Inferior parietal cortex (tissue), 1 donor: ENCODE data around the gene DMRT3.

Source experiments
- DNase-seq: peaks from one replicate; pipeline ENCODE4 v3.0.0-alpha.2; 2016; ENCODE audit errors: extremely low spot score

The DMRT3 gene

GRCh38 chr9:1002678-1003077 is 26.2 kb downstream of the DMRT3 start:
- no peak for DNase-seq

DNA sequence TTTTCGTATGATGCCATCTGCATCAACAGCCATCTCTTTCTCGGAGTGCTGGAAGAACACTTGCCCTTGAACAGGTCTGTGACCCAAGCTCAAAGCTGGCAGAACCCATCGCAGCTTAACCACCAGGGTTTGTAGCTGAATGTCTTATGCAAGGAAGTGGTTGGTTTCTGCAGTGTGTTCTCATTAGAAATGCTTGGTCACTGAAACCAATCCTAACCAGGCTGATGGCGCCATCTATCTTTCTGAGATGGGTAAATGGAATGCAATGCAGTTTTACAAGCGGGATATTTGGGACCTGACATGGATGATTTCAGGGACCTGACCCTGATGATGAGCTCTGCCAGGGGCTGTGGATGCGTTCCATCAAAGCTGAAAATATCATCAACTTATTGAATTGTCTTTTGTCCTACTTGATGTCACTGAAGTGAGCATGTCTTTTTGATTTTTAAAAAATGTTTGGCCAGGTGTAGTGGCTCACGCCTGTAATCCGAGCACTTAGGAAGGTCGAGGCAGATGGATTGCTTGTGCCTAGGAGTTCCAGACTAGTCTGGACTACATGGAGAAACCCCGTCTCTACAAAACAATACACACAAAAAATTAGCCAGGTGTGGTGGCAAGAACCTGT is 28.7 kb downstream of the DMRT3 start:
- DNase-seq, result peak; percentile 72

GRCh38 chr9:1007312-1007711 is 30.9 kb downstream of the DMRT3 start:
- DNase-seq, result no peak

DNA sequence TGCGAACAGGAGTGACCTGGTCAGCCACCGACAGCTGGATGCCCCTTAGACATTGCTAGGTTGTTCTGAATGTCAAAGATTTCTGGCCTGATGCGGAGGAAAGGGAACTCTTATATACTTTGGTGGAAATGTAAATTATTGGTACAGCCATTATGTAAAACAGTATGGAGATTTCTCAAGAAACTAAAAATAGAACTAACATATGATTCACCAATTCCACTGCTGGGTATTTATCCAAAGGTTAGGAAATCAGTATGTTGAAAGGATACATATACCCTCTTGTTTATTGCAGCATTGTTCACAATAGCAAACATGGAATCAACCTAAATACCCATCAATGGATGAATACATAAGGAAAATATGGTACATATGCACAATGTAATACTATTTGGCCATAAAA is 31.8 kb downstream of the DMRT3 start:
- DNase-seq, result no peak

GRCh38 chr9:1009101-1009707 is 32.7 kb downstream of the DMRT3 start:
- DNase-seq, result peak; percentile 96

DNA sequence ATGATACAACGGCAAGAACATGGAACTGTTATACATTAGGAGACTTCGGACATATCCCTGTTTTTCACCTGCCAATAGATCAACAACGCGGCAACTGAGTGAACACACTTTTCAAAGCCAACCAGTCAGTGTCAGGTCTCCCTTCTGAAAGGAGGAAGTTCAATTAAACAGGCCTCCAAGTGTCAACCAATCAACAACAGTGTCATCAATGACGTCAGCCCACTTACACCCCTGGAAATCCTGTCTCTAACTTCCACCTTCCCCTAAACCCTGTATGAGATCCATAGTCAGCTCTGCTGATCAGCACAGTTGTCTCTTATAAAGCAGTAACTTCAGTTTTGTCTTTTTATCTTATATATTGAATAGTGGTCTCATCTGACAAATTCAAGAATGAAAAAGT is 36.6 kb downstream of the DMRT3 start:
- DNase-seq, result no peak

DNA sequence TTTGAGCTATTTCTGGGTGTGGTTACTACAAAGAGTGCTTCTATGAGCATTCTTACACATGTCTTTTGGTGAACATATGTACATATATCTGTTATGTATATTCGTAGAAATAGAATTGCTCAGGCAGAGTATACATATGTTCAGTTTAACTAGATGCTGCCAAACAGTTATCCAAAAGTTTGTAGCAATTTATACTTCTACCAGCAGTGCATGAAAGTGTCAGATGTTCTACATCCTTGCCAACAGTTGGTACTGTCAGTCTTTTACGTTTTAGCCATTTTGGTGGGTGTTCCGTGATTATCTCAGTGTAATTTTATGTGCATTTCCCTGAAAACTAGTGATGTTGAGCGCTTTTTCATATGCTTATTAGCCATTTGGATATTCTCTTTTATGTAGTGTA is 37.8 kb downstream of the DMRT3 start:
- no peak for DNase-seq

- DNase-seq, result no peak
Measured at GRCh38 chr9:1014640-1015039, 38.2 kb downstream of the DMRT3 start.

DNA sequence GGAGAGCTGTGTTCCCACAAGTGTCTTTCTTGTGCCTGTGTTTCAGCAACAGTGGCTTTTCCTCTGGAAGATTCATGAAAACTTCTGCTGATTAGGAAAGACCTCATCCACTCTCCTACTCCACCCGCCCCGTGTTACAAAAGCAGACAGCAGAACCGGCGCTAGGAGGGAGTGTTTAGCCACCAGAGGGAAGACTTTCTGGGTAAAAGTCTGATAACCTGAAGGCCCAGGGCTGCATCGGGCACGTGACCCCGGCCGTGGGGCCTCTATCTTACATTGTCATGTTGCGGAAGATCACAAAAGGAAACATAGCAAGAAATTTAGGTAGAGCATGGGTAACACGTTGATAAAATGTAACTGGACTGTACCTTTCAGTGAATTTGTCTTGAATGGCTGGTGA is 41.7 kb downstream of the DMRT3 start:
- DNase-seq, result no peak

DNA sequence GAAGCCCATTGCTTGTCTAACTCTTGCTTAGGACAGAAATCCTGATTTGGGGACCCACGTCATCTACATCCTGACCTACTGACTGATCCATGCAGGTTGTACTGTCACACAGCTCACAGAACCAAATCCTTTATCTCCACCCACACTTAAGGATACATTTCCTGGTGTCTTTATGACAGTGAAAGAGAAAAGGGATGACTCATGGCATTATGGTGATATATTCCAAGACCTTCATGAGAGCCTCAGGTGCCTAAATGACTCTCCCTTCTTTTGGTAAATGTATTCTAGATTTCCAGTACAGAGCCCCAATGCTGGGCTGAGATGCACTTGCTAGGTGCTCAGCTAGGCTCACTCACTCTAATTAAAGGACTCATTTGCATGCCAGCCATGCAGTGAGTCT is 47.7 kb downstream of the DMRT3 start:
- no peak for DNase-seq

GRCh38 chr9:1025131-1025530 is 48.7 kb downstream of the DMRT3 start:
- DNase-seq, result no peak

DNA sequence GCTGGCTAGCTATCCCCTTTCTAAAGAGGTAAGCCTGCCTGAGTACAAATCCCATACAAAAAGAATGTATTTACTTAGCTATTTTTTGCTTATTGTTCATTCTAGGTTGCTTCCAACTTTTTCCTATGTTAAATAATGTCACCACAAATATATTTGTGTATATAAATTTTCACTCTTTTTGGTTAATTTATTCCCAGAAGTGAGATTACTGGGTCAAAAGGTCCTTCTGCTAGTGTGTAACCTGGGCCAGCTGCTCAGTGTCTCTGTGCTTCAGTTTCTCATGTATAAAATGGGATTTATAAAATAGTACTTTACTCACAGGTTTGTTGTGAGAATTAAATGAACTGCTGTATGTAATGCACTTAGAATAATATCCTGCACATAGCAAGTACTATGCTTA is 49.8 kb downstream of the DMRT3 start:
- DNase-seq, result no peak

DNA sequence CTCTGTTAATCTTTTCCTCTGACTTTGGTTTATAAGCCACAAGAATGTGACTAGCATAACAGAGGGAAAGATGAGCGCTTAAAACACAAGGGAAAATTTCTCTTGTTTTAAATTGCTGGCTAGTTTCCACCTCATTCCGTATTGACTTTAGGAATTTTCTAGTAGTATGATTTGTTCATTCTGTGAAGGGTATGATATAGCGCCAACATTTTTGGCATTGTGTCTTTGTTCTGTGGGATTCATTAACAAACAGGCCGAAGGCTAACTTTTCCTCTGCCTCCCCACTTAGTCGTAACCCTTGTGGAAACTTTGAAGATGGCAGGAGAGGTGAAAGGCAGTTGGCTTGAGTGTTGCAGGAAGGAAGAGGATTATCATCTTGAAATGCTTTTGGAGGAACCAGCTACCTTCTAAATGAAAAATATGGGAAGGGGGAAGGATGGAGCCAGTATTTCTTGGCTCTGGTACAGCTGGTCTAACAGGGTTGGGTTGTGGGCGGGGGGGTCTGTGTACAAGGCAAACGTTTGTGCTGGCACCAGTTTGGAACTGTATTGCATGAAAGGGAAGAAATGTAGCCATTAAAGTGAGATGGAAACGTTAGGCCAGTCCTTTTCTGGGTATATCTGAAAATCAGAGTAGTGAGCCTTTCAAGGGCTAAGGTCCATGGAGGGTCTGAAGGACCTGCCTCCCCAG is 52.2 kb downstream of the DMRT3 start:
- no peak for DNase-seq

DNA sequence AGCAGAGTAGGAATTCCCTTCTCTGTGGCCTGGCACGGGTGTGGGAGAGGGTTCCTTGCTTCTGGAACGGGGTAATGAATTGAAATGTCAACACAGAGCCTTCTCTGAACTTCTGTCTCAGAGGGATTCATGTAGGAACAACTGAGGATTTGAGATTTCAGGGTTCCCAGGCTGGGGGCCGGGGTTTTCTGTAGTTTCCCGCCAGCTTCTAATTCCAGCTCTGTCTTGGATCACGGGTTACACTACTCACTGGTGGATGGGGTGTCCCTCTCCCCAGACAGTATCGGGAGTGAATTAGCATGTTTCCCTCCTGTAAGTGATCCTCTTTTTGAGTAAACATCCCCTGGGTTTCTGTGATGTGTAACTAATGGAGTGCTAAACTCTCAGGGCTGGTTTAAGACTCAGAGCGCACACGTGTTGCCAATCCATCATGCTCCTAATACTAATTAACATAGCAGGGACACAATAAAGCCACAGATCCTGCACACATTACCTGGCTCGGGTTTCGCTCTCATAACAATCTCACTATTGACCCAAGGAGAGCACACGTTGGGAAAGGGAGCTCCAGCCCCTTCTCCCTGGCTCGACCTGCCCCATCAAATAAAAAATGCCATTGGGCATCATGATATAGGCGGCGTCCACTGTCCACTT is 55.6 kb downstream of the DMRT3 start:
- no peak for DNase-seq

GRCh38 chr9:1034271-1034670 is 57.8 kb downstream of the DMRT3 start:
- DNase-seq, result no peak

GRCh38 chr9:1039589-1039988 is 63.1 kb downstream of the DMRT3 start:
- DNase-seq, result no peak
